NCI-H1930 (cell line): Measurements from ENCODE around the gene DAD1.

Experiments
- DNase-seq, 2 experiments: peaks; one replicate each; lab custom pipeline; 2025; lab: John Stamatoyannopoulos, UW

DAD1 gene

DNA sequence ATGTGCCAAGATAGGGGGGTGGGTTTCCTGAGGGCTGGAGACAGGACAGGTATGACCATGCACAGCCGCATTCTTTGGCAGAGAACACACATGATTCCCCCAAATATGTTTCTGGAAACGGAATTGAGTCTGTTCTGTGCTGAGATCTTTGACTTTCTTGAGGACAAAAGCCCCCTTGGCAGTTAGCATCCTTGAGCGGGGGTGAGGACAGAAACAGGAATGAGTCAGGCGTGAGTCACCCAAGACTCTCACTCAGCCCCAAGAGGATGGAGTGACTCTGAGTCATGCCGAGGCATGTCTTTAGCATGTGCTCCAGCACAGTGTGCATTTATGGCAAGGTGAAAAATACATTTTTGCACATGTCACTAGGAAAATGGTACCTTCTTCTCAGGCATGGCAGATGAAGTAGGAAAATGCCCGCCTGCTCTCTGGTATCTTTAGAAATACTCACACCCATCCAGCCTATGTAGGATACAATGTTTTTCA, 52.1 kb downstream of the DAD1 start:
- DNase-seq: no peak

DNA sequence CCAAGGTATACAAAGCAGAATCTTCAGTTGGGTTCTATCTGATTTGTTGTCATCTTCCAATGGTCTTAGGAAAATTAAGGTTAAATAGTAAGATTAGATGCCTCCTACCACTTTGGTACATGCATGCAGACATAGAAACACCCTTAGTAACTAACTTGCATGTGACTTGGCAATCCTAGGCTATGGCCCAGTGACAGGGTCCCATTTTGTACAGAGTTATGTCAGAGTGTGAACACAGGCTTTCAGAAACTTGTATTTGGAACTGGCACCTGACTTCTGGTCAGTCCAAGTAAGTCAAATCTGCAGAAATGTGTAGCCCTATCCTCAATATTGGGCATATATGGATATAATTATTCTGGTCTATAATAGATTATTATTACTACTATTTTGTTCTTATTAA, 53.1 kb downstream of the DAD1 start:
- DNase-seq: no peak

DNA sequence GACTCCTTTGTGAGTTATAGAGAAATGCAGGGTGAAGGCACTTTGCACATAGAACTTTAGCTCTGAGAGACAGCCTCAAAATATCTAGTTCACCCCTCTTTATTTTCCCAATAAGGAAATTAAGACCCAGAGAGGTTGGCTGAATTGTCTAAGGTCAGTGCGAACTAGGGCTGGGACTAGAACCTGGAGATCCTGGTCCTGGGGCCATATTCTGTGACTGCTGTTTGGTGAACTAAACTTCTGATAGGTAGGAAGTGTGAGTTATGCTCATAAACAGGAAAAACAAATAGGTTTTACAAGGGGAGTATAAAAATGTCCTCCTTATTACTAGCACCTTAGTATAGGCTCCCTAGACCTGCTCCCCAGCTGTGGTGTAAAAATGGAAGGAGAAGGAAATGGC, 53.9 kb downstream of the DAD1 start:
- DNase-seq: no peak

DNA sequence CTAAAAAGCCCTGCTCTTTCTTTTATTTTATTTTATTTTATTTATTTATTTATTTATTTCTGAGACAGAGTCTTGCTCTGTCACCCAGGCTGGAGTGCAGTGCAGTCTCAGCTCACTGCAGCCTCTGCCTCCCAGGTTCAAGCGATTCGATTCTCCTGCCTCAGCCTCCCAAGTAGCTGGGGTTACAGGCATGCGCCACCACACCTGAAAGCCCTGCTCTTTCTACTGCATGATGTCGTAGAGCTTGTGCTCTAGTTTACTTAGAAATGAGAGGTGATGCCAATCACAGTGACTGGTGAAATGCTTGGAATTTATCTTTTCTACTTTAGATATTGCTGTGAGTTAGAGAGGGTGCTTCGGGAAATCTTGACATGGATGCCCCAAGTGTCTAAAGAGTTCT, 54.5 kb downstream of the DAD1 start:
- DNase-seq: no peak

DNA sequence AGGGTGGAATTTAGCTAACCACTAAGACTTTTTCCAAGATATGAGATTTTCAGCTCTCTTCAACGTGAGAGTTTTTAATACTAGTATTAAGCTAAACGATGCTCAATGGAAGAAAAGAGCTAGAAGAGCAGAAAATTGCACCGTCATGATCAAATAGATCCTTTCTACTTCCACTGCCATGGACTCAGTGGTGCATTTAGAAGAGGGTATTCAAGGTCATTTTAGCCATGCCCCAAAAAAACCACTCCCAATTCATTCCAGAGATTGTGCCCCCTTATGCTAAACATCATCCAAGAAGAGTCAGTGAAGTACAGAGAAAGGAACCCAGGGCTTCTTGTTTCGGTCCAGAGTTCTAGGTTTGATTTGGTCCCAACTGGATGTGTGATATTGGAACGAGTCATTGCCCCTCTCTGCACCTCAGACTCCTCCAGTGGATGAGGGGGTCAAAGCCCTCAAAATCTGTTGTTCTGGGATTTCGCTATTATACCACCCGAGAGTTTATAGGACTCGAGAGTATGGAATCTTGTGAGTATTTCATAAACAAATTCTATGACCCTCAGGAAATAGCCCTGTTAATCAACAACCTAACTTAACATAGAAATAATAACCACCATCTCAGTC, 55.2 kb downstream of the DAD1 start:
- DNase-seq: no peak

DNA sequence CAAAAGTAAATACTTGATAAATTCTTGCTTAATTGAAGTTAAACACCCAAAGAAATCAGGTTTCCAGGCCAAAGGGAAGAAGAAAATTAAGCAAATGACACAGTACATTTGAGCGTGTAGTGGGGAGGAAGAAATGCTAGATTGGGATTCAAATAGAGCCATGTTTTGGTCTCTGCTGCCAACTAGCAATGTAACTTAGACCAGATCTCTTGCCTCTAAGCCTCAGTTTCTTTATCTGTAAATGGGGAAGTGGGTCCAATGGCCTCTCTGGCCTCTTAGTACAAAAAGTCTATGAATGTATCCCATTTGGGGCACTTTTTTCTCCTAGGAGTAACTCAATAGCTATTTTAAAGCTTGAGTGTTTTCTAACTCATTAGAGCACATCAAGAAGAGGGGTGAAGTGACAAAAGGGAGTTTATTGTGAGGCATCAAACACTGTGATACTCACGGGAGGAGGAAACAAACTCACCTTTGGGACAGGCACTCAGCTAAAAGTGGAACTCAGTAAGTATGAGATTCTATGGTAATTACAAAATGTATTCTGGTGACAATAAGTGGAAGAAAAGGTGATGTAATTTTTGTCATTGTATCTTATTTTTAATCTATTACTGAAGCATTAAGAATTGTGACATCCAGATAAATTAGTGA, 55.8 kb downstream of the DAD1 start:
- no peak for DNase-seq

DNA sequence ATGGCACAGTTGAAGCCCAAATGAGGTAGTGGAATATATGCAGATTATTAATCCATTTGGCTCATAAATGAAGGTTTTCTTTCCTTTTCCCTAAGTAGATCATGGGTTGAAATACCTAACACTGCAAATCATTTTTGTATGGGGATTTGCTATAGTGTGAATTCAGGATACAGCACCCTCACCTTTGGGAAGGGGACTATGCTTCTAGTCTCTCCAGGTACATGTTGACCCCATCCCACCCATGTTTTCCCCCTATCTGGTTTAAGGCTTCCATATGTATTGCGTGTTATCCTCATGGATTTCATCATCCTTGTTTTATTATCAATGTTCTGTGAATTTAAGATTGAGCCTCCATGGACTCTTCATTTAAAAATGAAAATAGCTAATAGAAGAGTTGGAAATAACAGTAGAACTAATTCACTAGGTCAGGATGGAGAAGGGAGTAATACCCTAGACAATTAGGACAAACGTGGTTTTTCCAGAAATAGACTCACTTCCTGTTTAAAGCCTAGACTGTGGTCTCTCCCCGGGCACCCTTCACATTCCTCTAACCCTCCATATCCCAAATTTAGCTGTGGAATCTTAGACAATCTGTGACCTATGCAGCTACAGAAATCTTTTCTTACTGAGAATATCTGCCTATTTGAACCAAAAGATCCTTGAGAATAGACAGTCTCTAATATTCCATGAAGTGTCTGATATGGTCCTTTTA, 56.5 kb downstream of the DAD1 start:
- no peak for DNase-seq

DNA sequence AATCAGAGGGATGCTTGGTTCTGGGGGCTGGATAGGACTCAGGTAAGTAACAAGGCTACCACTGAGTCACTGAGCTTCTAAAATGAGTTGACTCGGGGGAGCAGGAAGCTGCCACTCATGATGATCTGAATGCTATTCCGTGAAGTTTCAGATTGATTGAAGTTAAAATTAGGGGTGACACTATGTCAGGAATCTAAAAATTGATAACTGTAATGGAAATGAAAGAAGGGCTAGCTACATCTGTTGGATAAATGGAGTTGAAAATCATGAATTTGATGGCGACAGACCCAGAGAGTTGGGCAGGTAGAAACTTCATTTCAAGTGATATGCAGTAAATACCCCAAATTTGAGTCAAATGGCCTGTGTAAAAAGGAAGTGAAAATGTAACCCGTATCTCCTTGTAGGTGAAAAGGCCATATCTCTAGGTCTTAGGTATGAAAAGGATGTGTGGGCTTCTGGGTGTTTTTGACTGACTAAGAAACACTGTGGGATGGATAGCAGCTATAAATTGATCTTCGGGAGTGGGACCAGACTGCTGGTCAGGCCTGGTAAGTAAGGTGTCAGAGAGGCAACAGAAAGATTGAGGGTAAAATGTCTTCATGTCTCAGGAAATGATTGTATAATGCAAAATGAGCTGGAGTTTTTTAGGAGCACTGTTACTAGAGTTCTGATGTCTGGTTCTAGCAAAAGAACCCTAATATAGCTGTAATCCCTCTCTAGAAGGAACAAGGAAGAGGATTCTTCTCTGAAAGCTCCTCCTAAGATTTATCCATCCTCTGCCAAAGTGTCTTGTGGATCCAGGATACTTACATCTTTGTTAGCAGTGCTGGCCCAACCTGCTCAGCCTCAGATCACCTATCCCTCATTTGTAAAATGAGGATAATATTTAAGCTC, 57.3 kb downstream of the DAD1 start:
- no peak for DNase-seq

DNA sequence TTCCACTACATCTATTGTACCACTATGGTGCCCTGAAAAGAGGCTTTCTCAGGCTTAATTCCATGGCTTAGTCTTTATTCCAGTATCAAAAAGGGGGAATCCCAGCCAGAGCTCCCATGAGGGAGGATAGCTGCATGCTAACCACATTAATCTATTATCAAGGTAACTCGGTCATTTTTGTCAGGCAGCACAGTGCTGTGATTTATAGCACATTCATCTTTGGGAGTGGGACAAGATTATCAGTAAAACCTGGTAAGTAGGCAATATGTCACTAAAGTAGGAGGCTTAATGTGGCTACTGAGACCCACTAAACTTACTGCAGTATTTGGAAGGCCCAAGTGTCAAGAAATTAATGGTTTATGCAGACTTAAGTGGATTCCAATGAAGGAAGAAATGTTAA, 58.9 kb downstream of the DAD1 start:
- no peak for DNase-seq

DNA sequence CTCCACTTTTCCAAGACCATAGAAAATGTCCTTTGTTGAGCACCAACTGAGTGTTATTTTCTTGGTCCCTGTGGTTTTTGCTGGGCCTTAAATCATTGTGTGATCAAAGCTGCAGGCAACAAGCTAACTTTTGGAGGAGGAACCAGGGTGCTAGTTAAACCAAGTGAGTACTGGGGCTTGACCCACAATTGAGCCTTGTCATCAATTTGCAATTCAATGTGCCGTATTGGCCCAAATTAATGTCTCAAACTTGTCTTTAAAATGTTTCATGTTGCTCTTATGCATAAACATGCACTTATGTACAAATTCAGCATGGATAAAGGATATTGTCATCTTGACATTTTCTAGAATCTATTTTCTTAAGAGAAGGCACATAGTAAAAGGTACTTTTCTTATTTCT, 62.3 kb downstream of the DAD1 start:
- no peak for DNase-seq

DNA sequence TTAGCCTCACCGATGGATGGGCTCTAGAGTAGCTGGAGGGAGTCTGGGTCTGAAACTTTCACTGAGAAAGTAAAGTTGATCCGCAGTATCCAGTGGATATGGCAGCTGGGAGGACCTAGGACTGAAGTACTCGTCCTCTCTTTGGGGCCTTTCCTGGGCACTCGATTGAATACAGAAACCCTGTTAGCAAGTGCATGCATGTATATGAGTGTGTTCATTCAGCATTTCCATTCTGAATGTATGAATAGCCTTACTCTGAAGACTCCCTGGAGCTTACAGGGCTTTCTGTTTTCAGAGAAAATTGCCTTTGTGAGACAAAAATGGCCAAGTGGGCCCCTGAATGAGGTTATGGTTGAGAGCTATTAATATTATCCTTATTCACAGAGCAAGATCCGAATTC, 62.8 kb downstream of the DAD1 start:
- DNase-seq: no peak

DNA sequence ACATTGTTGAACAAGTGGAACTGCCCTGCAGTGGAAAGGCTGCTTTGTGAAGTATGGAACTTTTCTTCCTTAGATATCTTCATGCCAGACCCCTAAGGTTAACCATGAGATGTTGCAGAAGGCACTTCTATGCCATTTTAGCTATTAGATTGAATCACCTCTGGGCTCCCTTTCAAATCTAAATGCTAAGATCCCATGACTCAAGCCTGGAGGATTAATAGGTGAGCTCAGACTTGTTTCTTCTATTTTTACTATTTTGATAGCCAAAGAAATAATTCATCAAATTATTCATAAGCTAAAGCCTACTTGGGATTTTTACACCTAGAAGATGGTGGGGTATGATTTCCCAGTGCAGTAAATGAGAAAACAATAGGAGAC, 64.3 kb downstream of the DAD1 start:
- DNase-seq: no peak

DNA sequence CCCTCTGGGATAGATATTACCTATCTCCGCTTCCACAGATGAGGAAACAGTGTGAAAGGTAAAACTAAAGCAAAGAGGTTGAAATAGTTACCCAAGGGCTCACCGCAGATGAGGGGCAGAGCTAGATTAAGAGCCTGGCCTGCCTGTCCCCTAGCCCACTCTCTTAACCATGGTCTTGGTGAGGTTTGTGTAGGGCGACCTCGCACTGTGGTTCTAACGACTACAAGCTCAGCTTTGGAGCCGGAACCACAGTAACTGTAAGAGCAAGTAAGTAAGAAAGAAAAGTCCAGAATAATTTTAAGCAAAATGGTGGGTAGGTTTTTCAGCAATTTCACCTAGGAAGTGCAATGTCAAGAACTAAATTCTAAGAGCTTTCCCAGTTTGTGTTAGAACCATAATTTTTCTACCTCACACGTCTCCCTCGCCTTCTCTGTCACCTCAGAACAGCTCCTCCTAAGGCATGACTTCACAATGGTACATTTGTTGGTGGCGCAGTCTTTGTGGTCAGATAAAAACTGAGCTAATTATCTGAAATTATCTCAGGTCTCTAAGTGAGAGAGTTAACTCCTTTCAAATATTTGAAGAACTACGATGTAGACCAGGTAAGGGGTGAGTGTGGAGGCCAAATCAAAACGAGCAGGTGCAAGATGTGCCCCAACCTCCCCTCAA, 64.8 kb downstream of the DAD1 start:
- DNase-seq: no peak

DNA sequence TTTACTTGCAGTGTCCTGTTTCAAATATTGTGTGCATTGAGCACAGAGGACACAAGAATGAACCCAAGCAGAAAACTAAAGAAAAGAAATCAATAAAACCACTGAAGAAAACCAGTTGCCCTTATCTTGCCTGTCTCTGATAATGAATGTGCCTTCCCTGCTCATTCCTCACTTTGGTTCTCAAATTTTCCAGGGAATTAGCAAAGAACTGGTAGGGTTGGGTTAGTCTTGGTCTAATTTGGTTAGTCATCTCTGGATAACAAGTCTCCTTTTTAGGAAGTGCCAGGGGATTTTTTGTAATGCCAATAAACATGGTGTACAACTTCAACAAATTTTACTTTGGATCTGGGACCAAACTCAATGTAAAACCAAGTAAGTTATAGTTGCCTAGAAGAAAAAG, 65.7 kb downstream of the DAD1 start:
- no peak for DNase-seq

DNA sequence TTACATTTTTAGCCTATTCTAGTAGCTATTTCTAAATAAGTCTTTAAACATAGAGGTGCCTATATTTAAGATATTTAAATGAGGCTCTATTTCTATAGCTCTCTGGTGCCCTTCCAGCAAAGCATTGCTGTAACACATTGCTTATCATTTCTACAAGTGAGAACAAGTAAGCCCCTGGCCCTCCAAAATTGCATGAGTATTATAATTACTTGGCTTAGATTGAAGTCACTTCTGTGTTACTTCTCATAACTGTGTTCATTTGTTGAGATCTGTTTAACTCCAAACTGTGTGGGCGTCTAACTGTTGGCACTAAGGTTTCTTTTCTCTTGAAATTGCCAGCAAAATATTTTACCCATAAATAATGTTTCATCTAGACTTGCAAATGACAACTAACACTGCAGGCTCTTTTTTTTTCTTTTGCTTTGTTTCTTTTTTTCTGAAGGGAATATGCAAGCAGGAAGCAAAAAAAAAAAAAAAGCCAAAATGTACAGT, 66.5 kb downstream of the DAD1 start:
- DNase-seq: no peak

DNA sequence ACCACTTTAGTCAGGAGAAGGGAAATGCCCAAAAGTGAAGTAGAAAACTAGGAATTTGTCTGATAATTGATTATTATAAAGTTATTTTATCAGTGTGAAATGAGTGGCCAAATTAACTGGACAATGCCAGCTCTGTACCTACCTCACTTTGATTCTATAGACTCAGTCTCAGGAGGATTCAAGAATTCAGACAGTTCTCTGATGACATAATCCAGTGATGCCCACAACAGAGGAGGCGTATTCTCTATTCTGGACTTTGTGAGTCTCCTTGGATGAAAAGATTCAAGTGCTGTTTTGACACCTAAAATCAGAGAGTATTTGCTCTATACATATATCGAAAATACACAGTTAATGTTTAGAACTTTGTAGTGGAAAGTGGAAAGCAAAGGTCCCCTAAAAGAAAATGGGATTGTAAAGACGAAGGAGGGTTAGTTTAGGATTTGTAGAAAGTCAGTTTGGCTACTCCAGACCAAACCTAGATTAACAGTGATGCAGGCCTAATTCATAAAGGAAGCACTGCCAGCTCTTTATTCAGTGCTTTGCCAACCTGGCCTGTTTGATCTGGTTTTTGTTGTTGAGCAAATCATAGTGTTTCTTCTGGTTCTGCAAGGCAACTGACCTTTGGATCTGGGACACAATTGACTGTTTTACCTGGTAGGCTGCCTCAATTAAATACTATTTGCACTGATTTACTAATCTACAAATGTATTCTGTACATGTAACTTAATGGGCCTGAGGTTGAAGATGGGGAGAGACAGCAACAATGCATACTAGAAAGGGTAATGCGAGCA, 67.4 kb downstream of the DAD1 start:
- DNase-seq: no peak

DNA sequence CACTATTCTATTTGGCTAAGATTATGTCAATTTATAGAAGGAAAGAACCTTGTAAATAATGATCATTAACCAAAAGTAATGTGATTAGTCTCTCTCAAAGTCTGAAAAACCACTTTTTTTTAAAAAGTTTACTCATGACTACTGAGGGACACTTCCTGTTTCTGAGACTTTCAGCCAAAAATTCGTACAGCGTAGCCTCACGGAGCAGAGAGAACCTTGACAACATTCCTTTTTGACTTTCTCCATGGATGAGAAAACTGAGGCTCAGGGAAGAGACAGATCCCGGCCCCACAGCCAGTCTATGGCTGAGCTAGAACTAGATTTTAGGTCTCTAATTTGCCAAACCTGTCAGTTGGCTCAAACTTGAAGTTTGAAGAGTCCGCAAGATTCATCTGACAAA, 68.2 kb downstream of the DAD1 start:
- no peak for DNase-seq

DNA sequence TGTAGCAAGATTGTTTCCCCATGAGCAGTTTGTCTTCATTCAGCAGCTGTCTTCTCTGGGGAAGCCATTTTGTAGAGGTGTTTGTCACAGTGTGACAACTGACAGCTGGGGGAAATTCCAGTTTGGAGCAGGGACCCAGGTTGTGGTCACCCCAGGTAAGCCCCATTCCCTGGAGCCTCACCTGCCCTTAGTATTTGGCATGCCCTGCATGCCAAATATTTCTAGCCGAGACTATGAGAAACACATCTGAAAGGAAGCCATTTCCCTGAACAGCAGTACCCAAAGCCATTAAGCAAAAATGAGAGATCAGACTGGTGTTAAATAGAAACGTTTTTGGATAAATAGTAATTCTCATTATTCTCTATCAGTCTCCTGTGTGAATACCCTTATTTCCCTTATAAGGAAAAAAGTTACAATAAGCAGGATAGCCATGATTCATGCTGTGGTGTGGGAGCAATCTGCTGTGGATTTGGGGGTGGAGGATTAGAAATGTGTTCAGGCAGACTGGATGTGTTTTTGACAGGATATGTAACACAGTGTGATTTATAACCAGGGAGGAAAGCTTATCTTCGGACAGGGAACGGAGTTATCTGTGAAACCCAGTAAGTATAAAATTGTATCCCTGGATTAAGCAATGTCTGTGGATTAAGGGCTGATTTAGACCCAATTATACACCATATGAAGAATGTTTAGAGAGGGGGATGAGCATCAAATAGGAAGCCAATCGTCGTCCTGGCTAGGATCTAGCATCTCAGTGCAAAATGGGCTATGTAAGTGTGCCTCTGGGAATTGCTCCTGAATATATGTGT, 68.9 kb downstream of the DAD1 start:
- DNase-seq: no peak

DNA sequence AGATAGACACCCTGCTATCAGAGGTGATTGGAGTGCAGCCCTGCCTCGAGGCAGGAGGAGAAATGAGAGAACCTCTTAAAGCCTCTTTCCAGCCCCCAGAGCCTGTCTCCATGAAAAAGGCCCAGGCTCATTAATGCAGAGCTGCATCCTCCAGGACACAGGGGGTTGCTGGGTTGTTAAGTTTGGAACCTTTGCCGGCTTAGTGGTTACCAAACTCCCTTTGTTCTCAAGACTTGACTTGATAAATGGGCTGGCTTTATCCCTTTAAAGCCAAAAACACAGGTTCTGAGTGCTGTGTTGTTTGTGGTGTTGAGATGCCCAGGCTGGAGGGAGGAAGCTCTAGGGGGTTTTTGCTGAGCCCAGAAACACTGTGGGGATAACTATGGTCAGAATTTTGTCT, 71.0 kb downstream of the DAD1 start:
- DNase-seq: no peak

DNA sequence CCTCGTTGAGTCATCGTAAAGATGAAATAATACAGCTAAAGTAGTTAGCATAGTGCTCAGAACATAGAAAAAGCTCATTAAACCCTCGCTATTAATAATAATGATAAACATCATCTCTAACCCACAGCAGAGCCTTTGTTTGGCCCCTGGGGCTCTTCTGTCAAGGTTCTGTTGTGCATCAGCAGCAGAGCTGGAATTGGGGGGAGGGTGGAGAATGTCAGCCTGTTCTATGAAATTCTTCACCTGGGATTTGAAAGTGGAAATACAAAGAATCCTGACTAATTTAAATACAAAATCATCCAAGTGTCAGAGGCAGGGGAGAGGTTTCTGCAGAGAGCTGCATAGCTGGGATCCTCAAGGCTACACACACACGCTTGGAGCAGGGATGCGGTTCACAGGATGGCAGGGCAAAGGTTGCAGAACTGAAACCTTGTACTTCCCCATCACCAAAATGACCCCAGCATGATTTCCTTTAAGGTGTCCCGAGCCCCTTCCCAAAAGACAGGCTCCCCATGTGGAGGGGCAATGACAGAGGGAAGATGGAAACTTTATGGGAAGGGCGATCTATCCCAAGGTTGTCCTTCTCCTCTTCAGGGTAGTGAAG, 71.8 kb downstream of the DAD1 start:
- DNase-seq: no peak
